HCT116 (cell line): ENCODE measurements around the gene RSPH9. TPM values are rescaled to one million over a fixed set of nuclear protein-coding genes. Genes with fewer than 3 reads are reported as not detected.

ENCODE experiments used
- ATAC-seq: fragments of 200-7000 bp; cut with Tn5 transposase; 2 replicates; pipeline ENCODE4 v1.9.1; 2020; ENCODE audit warnings: mild to moderate bottlenecking, moderate library complexity
- BruUV-seq: library from RNA; stranded (reverse); fragments of 400-500 nt; replicated peaks from 2 replicates; lab custom pipeline; 2021; lab: Mats Ljungman, UMichigan
- CTCF ChIA-PET: fragments of 300-600 bp; sonication (Branson Sonifier 250); formaldehyde crosslinking; loops from one replicate; lab custom pipeline; 2021; ENCODE audit warnings: antibody characterized with exemption; lab: Charles Lee
- POLR2A ChIA-PET: fragments of 300-600, 350-600 bp; sonication (Branson Sonifier 250); formaldehyde crosslinking; loops from one replicate; lab custom pipeline; 2021; ENCODE audit warnings: antibody characterized with exemption; lab: Charles Lee
- RAD21 ChIA-PET, 2 experiments: fragments of 300-600 bp; sonication (Branson Sonifier 250); formaldehyde crosslinking; loops; one replicate each; lab custom pipeline; 2023; ENCODE audit warnings: low total read pairs in 2 of 2; ENCODE audit not compliant: uncharacterized antibody in 2 of 2, unreplicated experiment in 2 of 2, low non-redundant PET in 1 of 2; lab: Charles Lee
- DNase-seq: peaks from one replicate; pipeline ENCODE4 v3.0.0-alpha.2; 2010; ENCODE audit warnings: low read depth, low spot score
- H2AFZ ChIP-seq: fragments of 200-600 bp; shearing (Covaris generic), sonication (generic); 2 replicates; pipeline ENCODE4 v1.6.1; 2017; ENCODE audit warnings: low read depth, mixed run types, mixed read lengths, antibody characterized with exemption, low read length; ENCODE audit not compliant: poor library complexity, severe bottlenecking
- H3K27ac ChIP-seq: 2 replicates; pipeline ENCODE4 v1.5.1; 2012; ENCODE audit warnings: low read depth, low read length
- H3K27me3 ChIP-seq: fragments of 200-600 bp; sonication (generic); 2 replicates; pipeline ENCODE4 v1.6.1; 2016; ENCODE audit warnings: mixed run types, low read length, mixed read lengths; ENCODE audit not compliant: insufficient read depth
- H3K36me3 ChIP-seq, 2 experiments: fragments of 200-500 bp in 1 of 2; fragments of 200-600 bp in 1 of 2; sonication (Bioruptor generic) in 1 of 2; sonication (generic) in 1 of 2; 2 replicates each; pipeline versions ENCODE4 v1.5.1 to v1.6.1; 2014 to 2016; ENCODE audit warnings: low read length in 2 of 2, inconsistent platforms in 1 of 2, mixed read lengths in 1 of 2, mixed run types in 1 of 2; ENCODE audit not compliant: insufficient read depth in 2 of 2, control insufficient read depth in 1 of 2
- H3K4me1 ChIP-seq, 2 experiments: fragments of 200-600 bp in 1 of 2; sonication (generic) in 1 of 2; 2 replicates each; pipeline versions ENCODE4 v1.5.1 to v1.6.1; 2012 to 2017; ENCODE audit warnings: low read length in 2 of 2, inconsistent platforms in 1 of 2, mild to moderate bottlenecking in 1 of 2, mixed read lengths in 1 of 2, mixed run types in 1 of 2, moderate library complexity in 1 of 2; ENCODE audit not compliant: insufficient read depth in 2 of 2, control insufficient read depth in 1 of 2
- H3K4me2 ChIP-seq: fragments of 200-600 bp; sonication (generic); 2 replicates; pipeline ENCODE4 v1.6.1; 2017; ENCODE audit warnings: mixed run types, low read length, mixed read lengths
- H3K4me3 ChIP-seq, 2 experiments: fragments of 200-600 bp in 1 of 2; sonication (generic) in 1 of 2; replicated peaks in 1 of 2; 2 replicates each; pipeline ENCODE4 v1.5.1; 2011 to 2016; ENCODE audit warnings: low read length in 2 of 2, control low read depth in 1 of 2, low read depth in 1 of 2, mild to moderate bottlenecking in 1 of 2, mixed read lengths in 1 of 2, mixed run types in 1 of 2
- H3K79me2 ChIP-seq: fragments of 200-600 bp; sonication (generic); 2 replicates; pipeline ENCODE4 v1.6.1; 2017; ENCODE audit warnings: mild to moderate bottlenecking, mixed run types, low read length, moderate library complexity, mixed read lengths; ENCODE audit not compliant: insufficient read depth
- H3K9ac ChIP-seq: fragments of 200-600 bp; sonication (generic); 2 replicates; pipeline ENCODE4 v1.6.1; 2016; ENCODE audit warnings: low read length, mixed read lengths
- H3K9me2 ChIP-seq: fragments of 200-600 bp; sonication (generic), shearing (Covaris generic); 2 replicates; pipeline ENCODE4 v1.6.1; 2017; ENCODE audit warnings: mixed run types, mild to moderate bottlenecking, moderate library complexity; ENCODE audit not compliant: insufficient read depth
- H3K9me3 ChIP-seq, 2 experiments: fragments of 200-500 bp in 1 of 2; fragments of 200-600 bp in 1 of 2; sonication (Bioruptor generic) in 1 of 2; sonication (generic) in 1 of 2; 2 replicates each; pipeline ENCODE4 v1.6.1; 2014 to 2017; ENCODE audit warnings: low read length in 2 of 2, mixed read lengths in 2 of 2, inconsistent platforms in 1 of 2, low read depth in 1 of 2, mild to moderate bottlenecking in 1 of 2, mixed run types in 1 of 2, moderate library complexity in 1 of 2; ENCODE audit not compliant: control insufficient read depth in 1 of 2, insufficient read depth in 1 of 2
- H4K20me1 ChIP-seq: fragments of 200-600 bp; sonication (generic), shearing (Covaris generic); 2 replicates; pipeline ENCODE4 v1.6.1; 2017; ENCODE audit warnings: mixed run types, mild to moderate bottlenecking, moderate library complexity; ENCODE audit not compliant: insufficient read depth
- CBX3 ChIP-seq: IDR thresholded peaks from 2 replicates; pipeline ENCODE4 v1.6.1; 2012; ENCODE audit warnings: low read depth
- CTCF ChIP-seq, 3 experiments: fragments of 200-600 bp in 1 of 3; sonication (generic) in 1 of 3; IDR thresholded peaks in 2 of 3; conservative IDR thresholded peaks in 1 of 3; 2 replicates each; pipeline ENCODE4 v1.5.1; 2012 to 2017; ENCODE audit warnings: low read depth in 2 of 3, low read length in 2 of 3, antibody characterized with exemption in 1 of 3, borderline replicate concordance in 1 of 3, control low read depth in 1 of 3, mild to moderate bottlenecking in 1 of 3, mixed read lengths in 1 of 3, mixed run types in 1 of 3, moderate library complexity in 1 of 3; ENCODE audit not compliant: insufficient read depth in 1 of 3
- ELF1 ChIP-seq: IDR thresholded peaks from 2 replicates; pipeline ENCODE4 v1.6.1; 2012; ENCODE audit warnings: low read depth, borderline replicate concordance
- FOSL1 ChIP-seq: IDR thresholded peaks from 2 replicates; pipeline ENCODE4 v1.6.1; 2012; ENCODE audit warnings: low read depth
- JUND ChIP-seq: IDR thresholded peaks from 2 replicates; pipeline ENCODE4 v1.6.1; 2012
- POLR2A ChIP-seq: IDR thresholded peaks from 2 replicates; pipeline ENCODE4 v1.7.0; 2011; ENCODE audit warnings: borderline replicate concordance; ENCODE audit not compliant: insufficient read depth, insufficient read length; ENCODE audit errors: extremely low read depth
- POLR2AphosphoS5 ChIP-seq: IDR thresholded peaks from 2 replicates; pipeline ENCODE4 v1.6.1; 2011; ENCODE audit warnings: mild to moderate bottlenecking, low read depth, low read length, moderate library complexity
- RAD21 ChIP-seq: IDR thresholded peaks from 2 replicates; pipeline ENCODE4 v1.6.1; 2012; ENCODE audit warnings: low read depth, mild to moderate bottlenecking
- SIN3A ChIP-seq: IDR thresholded peaks from 2 replicates; pipeline ENCODE4 v1.6.1; 2012; ENCODE audit warnings: low read depth
- ZBTB33 ChIP-seq: IDR thresholded peaks from 2 replicates; pipeline ENCODE4 v1.6.1; 2011; ENCODE audit warnings: mild to moderate bottlenecking, low read length, moderate library complexity; ENCODE audit not compliant: insufficient replicate concordance; ENCODE audit errors: extremely low read depth
- ZFX ChIP-seq: fragments of 450-650 bp; IDR thresholded peaks from 2 replicates; pipeline ENCODE4 v1.6.1; 2017
- intact Hi-C: fragments of 100-400 bp; cut with micrococcal nuclease; formaldehyde crosslinking; loops from 2 replicates; pipeline ENCODE4 v1.10.0; 2022
- total RNA-seq: library from RNA; stranded (reverse); gene quantifications from one replicate; pipeline ENCODE4 v1.2.1, GENCODE V29; 2021; ENCODE audit not compliant: unreplicated experiment

RSPH9 gene
- total RNA-seq, 1 experiment from 2014 or later = not detected

DNA sequence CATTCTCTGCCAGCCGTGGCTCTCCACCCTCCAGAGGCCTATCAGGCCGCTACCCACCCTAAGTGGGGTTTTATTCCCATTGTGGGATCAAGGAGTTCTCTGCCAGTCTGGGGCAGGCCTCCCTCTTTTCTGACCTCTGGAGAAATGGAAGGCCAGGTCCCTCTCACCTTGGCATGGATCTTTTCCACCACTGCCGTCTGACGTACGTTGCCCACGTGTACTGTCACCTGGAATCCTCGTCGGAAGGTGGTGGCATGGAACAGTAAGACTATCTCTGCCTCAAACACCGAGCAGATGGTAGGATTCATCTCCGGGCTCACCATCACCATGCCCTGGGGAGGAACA is 23.0 kb upstream of the RSPH9 start:
- H3K9ac ChIP-seq = no peak overlapping the region
- no peaks in the 10 kb centered on the region for H3K27me3 ChIP-seq
- H3K4me3 ChIP-seq = no peak overlapping the region
- no peak overlapping the region for H2AFZ ChIP-seq
- no TSS peak for BruUV-seq
- ChIA-PET POLR2A (no interaction called here), CTCF (no interaction called here), RAD21 (no interaction called here)
- ATAC-seq (no peak), DNase-seq (no peak)
- H3K4me1 ChIP-seq = peaks cover 0 to under 1% of the 10 kb centered on the region in 2 experiments; a peak in 2 of 4 replicates
- peaks cover 4% of the 10 kb centered on the region; the same call in 1 of the 2 replicates for H3K79me2 ChIP-seq
- H4K20me1 ChIP-seq = no peaks in the 10 kb centered on the region
- no peak overlapping the region for H3K27ac ChIP-seq
- no peaks in the 10 kb centered on the region for H3K9me3 ChIP-seq
- TF ChIP-seq CTCF (IDR thresholded peaks at IDR 0.05 in 2 of 3, conservative IDR thresholded peaks at IDR 0.05 in 1 of 3; ENCODE audit: borderline replicate concordance in 1 of 3, insufficient read depth in 1 of 3, low read depth in 2 of 3, low read length in 2 of 3) = no peak
- TF ChIP-seq ELF1 = no peak
- no peak for TF ChIP-seq FOSL1
- TF ChIP-seq ZBTB33 = no peak
- TF ChIP-seq POLR2A = no peak
- TF ChIP-seq JUND = no peak
- no peak for TF ChIP-seq SIN3A
- no peak for TF ChIP-seq RAD21
- no peak for TF ChIP-seq CBX3
- no peak for TF ChIP-seq ZFX
- no peak for TF ChIP-seq POLR2AphosphoS5
- intact Hi-C loops = no loop called here
- peaks cover 26 to 56% of the 10 kb centered on the region in 2 experiments; a peak in 3 of 4 replicates for H3K36me3 ChIP-seq
- H3K9me2 ChIP-seq = no peaks in the 10 kb centered on the region
- H3K4me2 ChIP-seq = no peak overlapping the region
